ENCODE results near the gene HSD17B12. TPM values are rescaled to one million over a fixed set of nuclear protein-coding genes. Genes with fewer than 3 reads are reported as not detected.

The HSD17B12 gene
- total RNA-seq, 1 donor from 2014 or later = 110 TPM

Other genes with a start within 250 kb of the HSD17B12 start
- 31.0 TPM for gene ALKBH3, start 200.1 kb downstream of the HSD17B12 start, total RNA-seq

All from mesenteric fat pad (tissue), 1 donor.